Testis (tissue), 3 donors: ENCODE data around the gene CDC42BPB. TPM values are rescaled to one million over a fixed set of nuclear protein-coding genes. Genes with fewer than 3 reads are reported as not detected.

Source experiments
- DNase-seq: peaks from one replicate; pipeline ENCODE4 v3.0.0-alpha.2; 2019
- H3K27ac ChIP-seq, 2 donors: fragments of 200-600 bp; sonication (generic); one replicate each; pipeline ENCODE4 v1.5.1; 2019
- H3K27me3 ChIP-seq: fragments of 200-600 bp; sonication (generic); one replicate; pipeline ENCODE4 v1.5.1; 2019
- H3K36me3 ChIP-seq: fragments of 200-600 bp; sonication (generic); one replicate; pipeline ENCODE4 v1.5.1; 2017; ENCODE audit warnings: low read depth; ENCODE audit errors: missing control alignments
- H3K4me1 ChIP-seq: fragments of 200-600 bp; sonication (generic); one replicate; pipeline ENCODE4 v1.5.1; 2019
- H3K4me3 ChIP-seq, 2 donors: fragments of 200-600 bp; sonication (generic); one replicate each; pipeline ENCODE4 v1.5.1; 2017 to 2019
- H3K9me3 ChIP-seq: fragments of 200-600 bp; sonication (generic); one replicate; pipeline ENCODE4 v1.5.1; 2017
- POLR2A ChIP-seq: fragments of 450-650 bp; IDR thresholded peaks from one replicate; pipeline ENCODE4 v1.6.1; 2017; ENCODE audit warnings: antibody characterized with exemption, mild to moderate bottlenecking, moderate library complexity
- WGBS, 2 donors: methylation state at CpG; one replicate each; pipeline ENCODE4 v1.1.5; 2018; 5-methylcytosine and 5-hydroxymethylcytosine counted together
- intact Hi-C: fragments of 100-400 bp; cut with DNase I; formaldehyde crosslinking; loops from one replicate; pipeline ENCODE4 v1.15.1; 2023; ENCODE audit warnings: low total_unique reads
- polyA plus RNA-seq: library from polyadenylated mRNA; stranded (reverse); fragments of 350-450 nt; fragmentation: Illumina TruSeq; extraction: RNeasy Lipid Tissue Mini Kit (QIAGEN cat#74804); gene quantifications from one replicate; pipeline ENCODE4 v1.2.3, GENCODE V29; 2014; ENCODE audit warnings: low read depth, low replicate concordance; ENCODE audit not compliant: insufficient read depth
- total RNA-seq, 2 donors: library from RNA; depleted of rRNA; stranded (reverse); fragments of >200 nt; gene quantifications; one replicate each; pipeline ENCODE4 v1.2.3, GENCODE V29; 2016
- TF ChIP-seq, protein P1 (sequence below), 3 experiments: fragments of 450-650 bp in 2 of 3; fragments of 200-600 bp in 1 of 3; sonication (generic) in 1 of 3; IDR thresholded peaks; one replicate each; pipeline ENCODE4 v1.5.1; 2016 to 2019; ENCODE audit warnings: antibody characterized with exemption in 3 of 3, mild to moderate bottlenecking in 2 of 3, moderate library complexity in 1 of 3

CDC42BPB gene
- total and polyA plus RNA-seq, 3 donors from 2014 or later: 90.3 to 216 (median 201) TPM

DNA sequence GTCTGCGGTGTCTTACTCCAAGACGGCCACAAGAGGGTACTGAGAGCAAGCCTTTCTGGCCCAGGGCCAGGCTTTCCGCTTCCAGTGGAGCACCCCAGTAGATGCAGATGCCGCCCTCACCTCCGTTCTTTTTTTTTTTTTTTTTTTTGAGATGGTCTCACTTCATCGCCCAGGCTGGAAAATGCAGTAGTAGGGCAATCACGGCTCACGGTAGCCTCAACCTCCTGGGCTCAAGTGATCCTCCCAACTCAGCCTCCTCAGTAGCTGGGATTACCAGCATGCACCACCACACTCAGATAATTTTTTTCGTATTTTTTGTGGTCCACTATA, 21.0 kb upstream of the CDC42BPB start:
- TF ChIP-seq, protein P1, sequence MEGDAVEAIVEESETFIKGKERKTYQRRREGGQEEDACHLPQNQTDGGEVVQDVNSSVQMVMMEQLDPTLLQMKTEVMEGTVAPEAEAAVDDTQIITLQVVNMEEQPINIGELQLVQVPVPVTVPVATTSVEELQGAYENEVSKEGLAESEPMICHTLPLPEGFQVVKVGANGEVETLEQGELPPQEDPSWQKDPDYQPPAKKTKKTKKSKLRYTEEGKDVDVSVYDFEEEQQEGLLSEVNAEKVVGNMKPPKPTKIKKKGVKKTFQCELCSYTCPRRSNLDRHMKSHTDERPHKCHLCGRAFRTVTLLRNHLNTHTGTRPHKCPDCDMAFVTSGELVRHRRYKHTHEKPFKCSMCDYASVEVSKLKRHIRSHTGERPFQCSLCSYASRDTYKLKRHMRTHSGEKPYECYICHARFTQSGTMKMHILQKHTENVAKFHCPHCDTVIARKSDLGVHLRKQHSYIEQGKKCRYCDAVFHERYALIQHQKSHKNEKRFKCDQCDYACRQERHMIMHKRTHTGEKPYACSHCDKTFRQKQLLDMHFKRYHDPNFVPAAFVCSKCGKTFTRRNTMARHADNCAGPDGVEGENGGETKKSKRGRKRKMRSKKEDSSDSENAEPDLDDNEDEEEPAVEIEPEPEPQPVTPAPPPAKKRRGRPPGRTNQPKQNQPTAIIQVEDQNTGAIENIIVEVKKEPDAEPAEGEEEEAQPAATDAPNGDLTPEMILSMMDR (IDR thresholded peaks at IDR 0.05): peak; percentile 46 to 80 (median 70)
- no peak for TF ChIP-seq POLR2A
- no peaks in the 10 kb centered on the region for H3K36me3 ChIP-seq
- DNase-seq: peak; percentile 90
- intact Hi-C loops: no loop called here
- no peak overlapping the region for H3K27ac ChIP-seq
- no peaks in the 10 kb centered on the region for H3K27me3 ChIP-seq
- H3K4me1 ChIP-seq: peaks cover 15% of the 10 kb centered on the region
- 25 to 30% methylated on average over 8 to 9 of the region's 9 CpGs for WGBS, 2 donors
- no peak overlapping the region for H3K4me3 ChIP-seq
- H3K9me3 ChIP-seq: no peaks in the 10 kb centered on the region

DNA sequence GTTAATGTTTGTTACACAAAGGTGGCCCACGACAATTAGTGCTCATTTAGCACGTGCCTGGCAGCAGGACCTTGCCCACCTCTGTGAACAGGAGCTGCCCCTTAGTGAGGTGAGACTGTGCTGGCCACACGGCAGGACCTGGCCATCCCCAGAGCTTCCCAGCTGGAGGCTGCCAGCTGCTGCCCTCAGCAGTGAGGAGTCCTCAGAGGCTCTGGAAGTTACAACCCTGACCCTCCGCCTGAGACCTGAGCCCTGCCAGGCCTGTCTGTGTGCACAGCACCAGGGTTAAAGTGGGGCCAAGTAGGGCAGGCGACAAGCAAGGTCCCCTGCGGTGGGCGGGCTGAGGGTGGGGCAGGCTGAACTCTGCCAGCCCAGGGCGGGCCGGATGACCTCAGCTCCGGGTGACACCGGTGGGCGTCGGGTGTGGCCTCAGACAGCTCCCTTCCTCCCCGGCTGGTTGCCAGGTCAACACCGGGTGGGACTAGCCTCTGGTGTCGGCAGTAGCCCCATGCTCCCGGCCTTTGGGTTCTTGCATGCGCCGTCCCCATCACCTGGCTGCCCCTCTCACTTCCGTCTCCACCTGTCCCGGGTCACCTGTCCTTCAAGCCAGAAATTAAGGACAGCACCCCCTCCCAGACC, 17.5 kb upstream of the CDC42BPB start:
- Histone ChIP-seq H3K9me3 (no peaks in the 10 kb centered on the region), H3K36me3 (no peaks in the 10 kb centered on the region), H3K27ac (peak overlapping the region in 1 of 2 donors; percentile 52), H3K27me3 (no peaks in the 10 kb centered on the region), H3K4me3 (peak overlapping the region; percentile 31 to 53), H3K4me1 (peaks cover 23% of the 10 kb centered on the region)
- no peak for DNase-seq
- TF ChIP-seq, protein P1 (IDR thresholded peaks at IDR 0.05): no peak
- TF ChIP-seq POLR2A: no peak
- 8 to 19% methylated on average over 12 to 21 of the region's 21 CpGs for WGBS, 2 donors
- intact Hi-C loops: no loop called here

DNA sequence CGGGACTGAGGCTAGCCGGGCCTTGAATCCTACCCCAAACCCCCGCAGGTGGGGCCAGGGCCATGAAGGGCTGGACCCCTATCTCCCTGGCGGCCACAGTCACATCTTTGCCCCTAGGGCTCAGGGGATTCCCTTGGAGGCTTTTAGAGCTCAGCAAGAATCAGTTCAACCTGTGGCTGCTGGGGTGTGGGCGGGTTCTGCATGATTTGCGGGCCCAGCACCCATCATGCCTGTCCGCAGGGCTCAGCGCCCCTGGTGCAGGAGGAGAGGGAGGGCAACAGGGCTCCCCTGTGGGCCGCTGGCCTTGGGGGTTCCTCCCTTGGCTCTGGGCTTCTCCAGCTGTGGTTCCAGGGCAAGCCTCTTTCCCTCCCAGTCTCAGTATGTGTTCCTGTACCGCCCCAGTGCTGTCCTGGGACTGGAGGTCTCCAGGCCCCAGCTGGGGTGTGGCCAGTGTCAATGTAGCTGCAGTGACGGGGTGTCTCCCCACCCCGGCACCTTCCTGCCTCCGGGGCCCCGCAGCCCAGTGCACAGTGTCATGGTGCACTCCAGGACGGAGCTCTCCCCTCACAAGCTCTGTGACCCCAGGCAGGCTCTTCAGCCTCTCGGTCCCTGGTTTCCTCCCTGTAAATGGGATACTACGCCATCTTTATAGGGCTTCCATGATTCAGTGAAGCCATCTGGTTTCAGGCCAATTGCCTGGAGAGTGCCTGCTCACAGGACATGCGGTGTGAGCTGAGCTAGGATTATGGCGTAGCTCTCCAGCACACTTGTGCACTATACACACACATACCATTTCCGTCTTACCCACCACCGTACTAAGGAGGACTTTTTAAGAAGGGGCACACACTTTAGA, 16.8 kb upstream of the CDC42BPB start:
- no peaks in the 10 kb centered on the region for H3K9me3 ChIP-seq
- H3K4me1 ChIP-seq: peaks cover 23% of the 10 kb centered on the region
- H3K27ac ChIP-seq: no peak overlapping the region
- 67 to 69% methylated on average over 13 to 21 of the region's 21 CpGs for WGBS, 2 donors
- H3K36me3 ChIP-seq: no peaks in the 10 kb centered on the region
- intact Hi-C loops: no loop called here
- H3K4me3 ChIP-seq: no peak overlapping the region
- H3K27me3 ChIP-seq: no peaks in the 10 kb centered on the region
- no peak for TF ChIP-seq POLR2A
- TF ChIP-seq, protein P1 (IDR thresholded peaks at IDR 0.05): no peak
- DNase-seq: no peak

DNA sequence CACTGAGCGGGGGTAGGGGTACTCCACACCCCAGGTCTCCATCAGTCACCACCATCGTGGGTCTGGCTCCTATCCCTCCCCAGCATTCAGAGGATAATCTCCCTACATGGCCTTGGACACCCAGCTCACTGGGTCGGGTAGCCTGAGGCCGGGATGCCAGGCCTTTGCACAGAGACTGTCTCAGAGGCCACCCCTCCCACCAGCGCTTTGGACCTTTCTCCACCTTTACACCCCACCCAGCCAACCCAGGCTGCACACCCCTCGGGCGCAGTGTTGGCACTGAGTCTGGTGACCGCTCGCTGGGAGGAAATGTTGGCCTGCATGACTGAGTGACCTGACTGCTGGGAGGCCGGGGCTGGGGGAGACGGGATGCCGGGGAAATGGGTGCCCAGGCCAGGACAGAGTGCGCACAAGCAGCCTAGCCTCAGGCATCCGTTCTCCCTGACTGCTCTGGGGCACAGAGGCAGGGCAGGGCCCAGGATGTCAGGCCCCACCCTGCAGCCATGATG, 16.1 kb upstream of the CDC42BPB start:
- Histone ChIP-seq H3K4me3 (no peak overlapping the region), H3K27me3 (no peaks in the 10 kb centered on the region), H3K4me1 (peaks cover 23% of the 10 kb centered on the region), H3K27ac (no peak overlapping the region), H3K9me3 (no peaks in the 10 kb centered on the region), H3K36me3 (no peaks in the 10 kb centered on the region)
- WGBS, 2 donors: 53 to 83% methylated on average over 3 to 14 of the region's 14 CpGs
- DNase-seq: no peak
- intact Hi-C loops: no loop called here
- no peak for TF ChIP-seq POLR2A
- TF ChIP-seq, protein P1 (IDR thresholded peaks at IDR 0.05): no peak
